GM11168 (cell line): ENCODE measurements around the gene BRD3.

ENCODE experiments used
- in situ Hi-C: fragments of 300-500 bp; cut with MboI; formaldehyde crosslinking; loops from one replicate; pipeline ENCODE4 v1.12.0; 2022; ENCODE audit warnings: low sequenced_read_pairs; ENCODE audit not compliant: unreplicated experiment

Gene BRD3

GRCh38 chr9:133982971-133983720 lies 84.7 kb downstream of the BRD3 start:
- in situ Hi-C loops, result no loop called here

- in situ Hi-C loops, result no loop called here
These were observed 85.7 kb downstream of the BRD3 start for GRCh38 chr9:133981958-133982681.

GRCh38 chr9:133981589-133981957 lies 86.3 kb downstream of the BRD3 start:
- in situ Hi-C loops, result no loop called here

- in situ Hi-C loops, result no loop called here
These were observed 86.8 kb downstream of the BRD3 start for GRCh38 chr9:133980864-133981588.
